GM12878 (cell line): Measurements from ENCODE around the gene ADAMTS6. TPM values are rescaled to one million over a fixed set of nuclear protein-coding genes. Genes with fewer than 3 reads are reported as not detected.

Experiments
- ATAC-seq: fragments of 200-7000 bp; cut with Tn5 transposase; 3 replicates; pipeline ENCODE4 v1.9.1; 2020; ENCODE audit warnings: mild to moderate bottlenecking, moderate library complexity
- BruUV-seq: library from RNA; stranded (reverse); fragments of 400-500 nt; replicated peaks from 2 replicates; lab custom pipeline; 2021; lab: Mats Ljungman, UMichigan
- CTCF ChIA-PET: fragments of 300-600 bp; sonication (Branson Sonifier 250); formaldehyde crosslinking; extraction: SDS; loops from one replicate; lab custom pipeline; 2021; ENCODE audit warnings: inconsistent platforms; lab: Yijun Ruan, JAX
- POLR2A ChIA-PET: fragments of 350-600 bp; formaldehyde crosslinking; extraction: SDS; loops from one replicate; lab custom pipeline; 2021; ENCODE audit warnings: inconsistent platforms; lab: Charles Lee
- RAD21 ChIA-PET: fragments of 300-600 bp; sonication (Branson Sonifier 250); formaldehyde crosslinking; loops from one replicate; lab custom pipeline; 2023; ENCODE audit warnings: antibody characterized with exemption; ENCODE audit not compliant: unreplicated experiment; lab: Charles Lee
- SMC1A ChIA-PET: fragments of 300-600 bp; sonication (Branson Sonifier 250); formaldehyde crosslinking; loops from one replicate; lab custom pipeline; 2023; ENCODE audit not compliant: unreplicated experiment, uncharacterized antibody; lab: Charles Lee
- DNase-seq: peaks from one replicate; pipeline ENCODE4 v3.0.0-alpha.2; 2011; ENCODE audit warnings: low read depth, low spot score
- FAIRE-seq: peaks from 3 replicates; lab custom pipeline; 2011; peaks lifted over from hg19 to GRCh38; lab: Jason Lieb, UNC
- H2AFZ ChIP-seq: 2 replicates; pipeline ENCODE4 v1.6.0; 2011; ENCODE audit warnings: low read depth, low read length, control low read depth; ENCODE audit not compliant: control insufficient read depth
- H3K27ac ChIP-seq: 2 replicates; pipeline ENCODE4 v1.5.1; 2011; ENCODE audit warnings: control low read depth; ENCODE audit not compliant: control insufficient read depth, insufficient read depth
- H3K27me3 ChIP-seq, 2 experiments: replicated peaks in 1 of 2; 2 replicates each; pipeline versions ENCODE4 v1.6.0 to v1.6.1; 2011; ENCODE audit warnings: low read length in 1 of 2; ENCODE audit not compliant: control insufficient read depth in 2 of 2, insufficient read depth in 2 of 2
- H3K36me3 ChIP-seq, 2 experiments: 2 replicates each; pipeline ENCODE4 v1.5.1; 2011; ENCODE audit warnings: low read length in 1 of 2; ENCODE audit not compliant: control insufficient read depth in 2 of 2, insufficient read depth in 2 of 2
- H3K4me1 ChIP-seq: 2 replicates; pipeline ENCODE4 v1.6.1; 2011; ENCODE audit warnings: mild to moderate bottlenecking, low read length, moderate library complexity, mixed read lengths; ENCODE audit not compliant: control insufficient read depth, insufficient read depth
- H3K4me2 ChIP-seq: 2 replicates; pipeline ENCODE4 v1.6.0; 2011; ENCODE audit warnings: control low read depth; ENCODE audit not compliant: control insufficient read depth, insufficient read depth
- H3K4me3 ChIP-seq: fragments of 200-600 bp; sonication (generic); 2 replicates; pipeline ENCODE4 v1.5.1; 2016
- H3K79me2 ChIP-seq: 2 replicates; pipeline ENCODE4 v1.6.0; 2011; ENCODE audit warnings: low read length; ENCODE audit not compliant: control insufficient read depth, insufficient read depth
- H3K9ac ChIP-seq: 2 replicates; pipeline ENCODE4 v1.8.0; 2011; ENCODE audit warnings: low read length, control low read depth, mixed read lengths; ENCODE audit not compliant: control insufficient read depth, insufficient read depth
- H3K9me3 ChIP-seq: replicated peaks from 3 replicates; pipeline ENCODE4 v1.5.1; 2011; ENCODE audit warnings: mild to moderate bottlenecking, low read length; ENCODE audit not compliant: control insufficient read depth, insufficient read depth
- H4K20me1 ChIP-seq: 2 replicates; pipeline ENCODE4 v1.6.0; 2011; ENCODE audit not compliant: control insufficient read depth, insufficient read depth
- ASH2L ChIP-seq: fragments of 300-600, 200-600 bp; sonication (generic); IDR thresholded peaks from 2 replicates; pipeline ENCODE4 v1.6.1; 2017; ENCODE audit warnings: low read depth, mild to moderate bottlenecking, borderline replicate concordance
- BHLHE40 ChIP-seq, 2 experiments: fragments of 450-650 bp in 1 of 2; IDR thresholded peaks; 2 replicates each; pipeline ENCODE4 v1.6.1; 2011 to 2017; ENCODE audit warnings: low read depth in 2 of 2, borderline replicate concordance in 1 of 2, improper control_type of control experiment in 1 of 2, low read length in 1 of 2, mild to moderate bottlenecking in 1 of 2
- CEBPZ ChIP-seq: fragments of 150-350 bp; IDR thresholded peaks from 2 replicates; pipeline ENCODE4 v1.6.1; 2016; ENCODE audit warnings: low read depth, low read length
- CREB1 ChIP-seq: IDR thresholded peaks from 2 replicates; pipeline ENCODE4 v1.6.1; 2012; ENCODE audit warnings: low read depth, mild to moderate bottlenecking, inconsistent platforms
- E2F4 ChIP-seq: IDR thresholded peaks from 2 replicates; pipeline ENCODE4 v1.6.1; 2012; ENCODE audit warnings: low read depth, low read length, improper control_type of control experiment
- GABPA ChIP-seq: IDR thresholded peaks from 2 replicates; pipeline ENCODE4 v1.6.1; 2014; ENCODE audit warnings: antibody characterized with exemption, low read depth, mild to moderate bottlenecking, inconsistent platforms
- MTA2 ChIP-seq: fragments of 450-650 bp; IDR thresholded peaks from 2 replicates; pipeline ENCODE4 v1.6.1; 2016; ENCODE audit warnings: low read depth, mild to moderate bottlenecking, moderate library complexity
- NBN ChIP-seq: fragments of 450-650 bp; IDR thresholded peaks from 2 replicates; pipeline ENCODE4 v1.6.1; 2016
- REST ChIP-seq: IDR thresholded peaks from 2 replicates; pipeline ENCODE4 v1.6.1; 2012; ENCODE audit warnings: mild to moderate bottlenecking, low read depth, low read length
- TCF7 ChIP-seq: IDR thresholded peaks from 2 replicates; pipeline ENCODE4 v1.6.1; 2014; ENCODE audit warnings: antibody characterized with exemption, borderline replicate concordance
- ZZZ3 ChIP-seq: IDR thresholded peaks from 2 replicates; pipeline ENCODE4 v1.6.1; 2011; ENCODE audit warnings: low read depth; ENCODE audit not compliant: control insufficient read depth, insufficient read length
- WGBS: methylation state at CpG from one replicate; pipeline ENCODE4 v1.1.6; 2016; ENCODE audit warnings: low lambda C conversion rate; ENCODE audit not compliant: insufficient replicate concordance, insufficient coverage; ENCODE audit errors: missing lambda C conversion rate; 5-methylcytosine and 5-hydroxymethylcytosine counted together
- in situ Hi-C: fragments of 300-500 bp; cut with MboI; formaldehyde crosslinking; loops from 9 replicates; pipeline ENCODE4 v1.14.3; 2018; ENCODE audit warnings: mixed read lengths
- intact Hi-C: fragments of 100-400 bp; cut with micrococcal nuclease; formaldehyde crosslinking; loops from one replicate; pipeline ENCODE4 v1.14.2; 2022; ENCODE audit not compliant: unreplicated experiment
- polyA plus RNA-seq, 11 experiments: library from polyadenylated mRNA; depleted of rRNA in 4 of 11; unstranded in 6 of 11; stranded (reverse) in 5 of 11; fragments of >200 nt; fragmentation: Nextera tagmentation in 4 of 11; fragmentation: Illumina TruSeq in 1 of 11; extraction: Ambion mirVana in 4 of 11; extraction: Trizol in 1 of 11; gene quantifications; 1 replicate in 1 of 11; 2 replicates in 10 of 11; pipeline versions ENCODE4 v1.2.1 to v1.2.3, GENCODE V29; 2011 to 2016; ENCODE audit warnings: inconsistent platforms in 2 of 11, missing spikeins in 2 of 11, low read depth in 1 of 11
- total RNA-seq, 4 experiments: library from RNA; depleted of rRNA in 3 of 4; stranded (reverse); fragments of >200 nt in 3 of 4; fragmentation: Illumina TruSeq in 1 of 4; extraction: Trizol in 1 of 4; gene quantifications; 2 replicates each; pipeline versions ENCODE4 v1.2.1 to v1.2.3, GENCODE V29; 2013 to 2021

Gene ADAMTS6
- total and polyA plus RNA-seq, 10 of the 15 experiments (the other 5 are each of a cell fraction or from before 2014, with no cell fraction given): 1.1 to 12.3 (median 6.5) TPM

- ChIA-PET CTCF (interaction anchor here (0.8 kb wide), 1 partner anchor 67 kb away, joined by 3 read pairs; no protein-coding TSS in a partner anchor), RAD21 (interaction anchor here (1.3 kb wide), 1 partner anchor 13 kb away, joined by 3 read pairs; no protein-coding TSS in a partner anchor), POLR2A (interaction anchor here (0.6 kb wide), 1 partner anchor 191 kb away, joined by 4 read pairs; no protein-coding TSS in a partner anchor), SMC1A (no interaction called here)
- WGBS: 50% methylated on average over 2 of the region's 2 CpGs
- in situ Hi-C loops: no loop called here
- ATAC-seq: no peak
- intact Hi-C loops: no loop called here
- no peaks in the 10 kb centered on the region for H3K9me3 ChIP-seq
- no peaks in the 10 kb centered on the region for H3K4me1 ChIP-seq
- no peaks in the 10 kb centered on the region for H3K27me3 ChIP-seq
- no peaks in the 10 kb centered on the region for H4K20me1 ChIP-seq
- H3K4me3 ChIP-seq: no peak overlapping the region
- FAIRE-seq: no peak
- no TSS peak for BruUV-seq
- TF ChIP-seq NBN (no peak), GABPA (no peak), CREB1 (no peak), ASH2L (no peak), MTA2 (no peak), ZZZ3 (no peak), REST (no peak), CEBPZ (no peak), BHLHE40 (IDR thresholded peaks at IDR 0.05; ENCODE audit: borderline replicate concordance in 1 of 2, low read depth in 2 of 2, low read length in 1 of 2) (no peak), TCF7 (no peak), E2F4 (no peak)
- no peak overlapping the region for H3K27ac ChIP-seq
- no peaks in the 10 kb centered on the region for H3K36me3 ChIP-seq
- no peak overlapping the region for H3K4me2 ChIP-seq
- H2AFZ ChIP-seq: no peak overlapping the region
- H3K79me2 ChIP-seq: no peaks in the 10 kb centered on the region
- H3K9ac ChIP-seq: no peak overlapping the region
- no peak for DNase-seq
Measured at GRCh38 chr5:65149827-65150226, 331.9 kb downstream of the ADAMTS6 start.
